Glomerular visceral epithelial cell (primary cell): ENCODE results near the gene TEX22.

Experiments used
- DNase-seq: peaks from one replicate; pipeline ENCODE4 v3.0.0-alpha.2; 2016; ENCODE audit errors: extremely low spot score

TEX22 gene

GRCh38 chr14:105384605-105385321 is 13.6 kb upstream of the TEX22 start:
- DNase-seq: no peak

GRCh38 chr14:105385322-105385637 is 13.1 kb upstream of the TEX22 start:
- no peak for DNase-seq

GRCh38 chr14:105385698-105386365 is 12.5 kb upstream of the TEX22 start:
- no peak for DNase-seq

GRCh38 chr14:105386581-105387529 is 11.5 kb upstream of the TEX22 start:
- DNase-seq: no peak

GRCh38 chr14:105387530-105387922 is 10.8 kb upstream of the TEX22 start:
- DNase-seq: no peak

GRCh38 chr14:105388110-105388951 is 10.0 kb upstream of the TEX22 start:
- DNase-seq: no peak

GRCh38 chr14:105388976-105389375 is 9.4 kb upstream of the TEX22 start:
- DNase-seq: no peak

- DNase-seq: no peak
Observed at GRCh38 chr14:105389534-105389933, 8.8 kb upstream of the TEX22 start.

GRCh38 chr14:105389976-105390848 is 8.1 kb upstream of the TEX22 start:
- no peak for DNase-seq

GRCh38 chr14:105390849-105391500 is 7.4 kb upstream of the TEX22 start:
- DNase-seq: no peak

GRCh38 chr14:105391541-105391940 is 6.8 kb upstream of the TEX22 start:
- DNase-seq: no peak

GRCh38 chr14:105392131-105393090 is 5.9 kb upstream of the TEX22 start:
- DNase-seq: no peak

GRCh38 chr14:105393151-105393550 is 5.2 kb upstream of the TEX22 start:
- no peak for DNase-seq

- DNase-seq: no peak
Observed at GRCh38 chr14:105394714-105395537, 3.4 kb upstream of the TEX22 start.

GRCh38 chr14:105395538-105395854 is 2.8 kb upstream of the TEX22 start:
- no peak for DNase-seq

- no peak for DNase-seq
Observed at GRCh38 chr14:105397350-105397931, 897 bp upstream of the TEX22 start.

- peak; percentile 20 for DNase-seq
Observed at GRCh38 chr14:105398726-105399465, 558 bp downstream of the TEX22 start.
